Endothelial cell of umbilical vein (primary cell): Measurements from ENCODE around the gene DAD1. TPM values are rescaled to one million over a fixed set of nuclear protein-coding genes. Genes with fewer than 3 reads are reported as not detected.

Source experiments
- BruUV-seq: library from RNA; stranded (reverse); fragments of 400-500 nt; replicated peaks from 2 replicates; lab custom pipeline; 2021; lab: Mats Ljungman, UMichigan
- CTCF ChIA-PET: fragments of 300-600, 350-600 bp; sonication (Branson Sonifier 250); formaldehyde crosslinking; loops from one replicate; lab custom pipeline; 2021; ENCODE audit warnings: antibody characterized with exemption, inconsistent platforms; lab: Charles Lee
- POLR2A ChIA-PET: fragments of 300-600, 350-600 bp; sonication (Branson Sonifier 250); formaldehyde crosslinking; loops from one replicate; lab custom pipeline; 2021; ENCODE audit warnings: antibody characterized with exemption, inconsistent platforms; lab: Charles Lee
- DNase-seq: peaks from one replicate; pipeline ENCODE4 v3.0.0-alpha.2; 2011; ENCODE audit warnings: low read depth, low spot score
- FAIRE-seq: peaks from 2 replicates; lab custom pipeline; 2011; peaks lifted over from hg19 to GRCh38; lab: Jason Lieb, UNC
- H2AFZ ChIP-seq: 2 replicates; pipeline ENCODE4 v1.6.0; 2012; ENCODE audit warnings: low read depth, low read length, control low read depth, inconsistent platforms
- H3K27ac ChIP-seq: 2 replicates; pipeline ENCODE4 v1.5.1; 2011; ENCODE audit warnings: low read depth, mild to moderate bottlenecking, control low read depth, low read length, moderate library complexity; ENCODE audit not compliant: insufficient read depth
- H3K27me3 ChIP-seq, 2 experiments: 2 replicates each; pipeline versions ENCODE4 v1.6.0 to v1.6.1; 2011; ENCODE audit warnings: low read length in 2 of 2, mixed read lengths in 1 of 2; ENCODE audit not compliant: control insufficient read depth in 2 of 2, insufficient read depth in 2 of 2
- H3K36me3 ChIP-seq, 2 experiments: 2 replicates in 1 of 2; 3 replicates in 1 of 2; pipeline ENCODE4 v1.5.1; 2011; ENCODE audit warnings: low read length in 2 of 2, mild to moderate bottlenecking in 1 of 2, moderate library complexity in 1 of 2; ENCODE audit not compliant: control insufficient read depth in 2 of 2, insufficient read depth in 2 of 2; ENCODE audit errors: extremely low read depth in 1 of 2
- H3K4me1 ChIP-seq: 3 replicates; pipeline ENCODE4 v1.5.1; 2011; ENCODE audit warnings: mild to moderate bottlenecking, low read length; ENCODE audit not compliant: control insufficient read depth, insufficient read depth; ENCODE audit errors: extremely low read depth
- H3K4me2 ChIP-seq: 2 replicates; pipeline ENCODE4 v1.6.1; 2011; ENCODE audit warnings: low read length, control low read depth, mixed read lengths; ENCODE audit not compliant: insufficient read depth
- H3K4me3 ChIP-seq, 3 experiments: fragments of 200-600 bp in 1 of 3; sonication (generic), shearing (Covaris generic) in 1 of 3; replicated peaks in 1 of 3; 2 replicates each; pipeline ENCODE4 v1.5.1; 2011 to 2016; ENCODE audit warnings: control low read depth in 3 of 3, low read length in 3 of 3, mild to moderate bottlenecking in 2 of 3, inconsistent platforms in 1 of 3, low read depth in 1 of 3, moderate library complexity in 1 of 3; ENCODE audit not compliant: insufficient read depth in 1 of 3
- H3K79me2 ChIP-seq: 2 replicates; pipeline ENCODE4 v1.6.0; 2012; ENCODE audit warnings: low read length, inconsistent platforms; ENCODE audit not compliant: control insufficient read depth, insufficient read depth
- H3K9ac ChIP-seq: replicated peaks from 2 replicates; pipeline ENCODE3; 2011; ENCODE audit warnings: low read length, control low read depth; ENCODE audit not compliant: insufficient read depth; ENCODE audit errors: extremely low read depth
- H3K9me1 ChIP-seq: replicated peaks from 3 replicates; pipeline ENCODE4 v1.6.0; 2011; ENCODE audit warnings: mild to moderate bottlenecking, low read length; ENCODE audit not compliant: control insufficient read depth, insufficient read depth; ENCODE audit errors: extremely low read depth
- H3K9me3 ChIP-seq: replicated peaks from 2 replicates; pipeline ENCODE4 v1.5.1; 2012; ENCODE audit warnings: low read length, inconsistent platforms; ENCODE audit not compliant: control insufficient read depth, insufficient read depth
- H4K20me1 ChIP-seq: replicated peaks from 2 replicates; pipeline ENCODE3; 2011; ENCODE audit warnings: mild to moderate bottlenecking, low read length; ENCODE audit not compliant: control insufficient read depth, insufficient read depth; ENCODE audit errors: extremely low read depth
- EZH2 ChIP-seq: IDR thresholded peaks from 2 replicates; pipeline ENCODE4 v1.6.1; 2012; ENCODE audit warnings: borderline replicate concordance, low read depth, mild to moderate bottlenecking, moderate library complexity, low read length, inconsistent platforms; ENCODE audit not compliant: severe bottlenecking
- FOS ChIP-seq: IDR thresholded peaks from 2 replicates; pipeline ENCODE4 v1.6.1; 2011; ENCODE audit warnings: mild to moderate bottlenecking, low read length, moderate library complexity, borderline replicate concordance; ENCODE audit not compliant: insufficient read depth
- GATA2 ChIP-seq: IDR thresholded peaks from 2 replicates; pipeline ENCODE4 v1.7.0; 2011; ENCODE audit warnings: low read depth, mild to moderate bottlenecking, moderate library complexity, mixed read lengths, low read length; ENCODE audit not compliant: insufficient read length, insufficient read depth
- JUN ChIP-seq: IDR thresholded peaks from 2 replicates; pipeline ENCODE4 v1.6.1; 2011; ENCODE audit warnings: borderline replicate concordance, low read depth; ENCODE audit not compliant: insufficient read length, insufficient read depth
- MYC ChIP-seq: IDR thresholded peaks from one replicate; pipeline ENCODE4 v1.6.1; 2011; ENCODE audit warnings: mild to moderate bottlenecking, low read depth, low read length
- POLR2A ChIP-seq: IDR thresholded peaks from 2 replicates; pipeline ENCODE4 v1.6.1; 2012; ENCODE audit warnings: low read depth, mild to moderate bottlenecking, control low read depth, low read length
- POLR2AphosphoS5 ChIP-seq: IDR thresholded peaks from 2 replicates; pipeline ENCODE4 v1.6.1; 2012; ENCODE audit warnings: low read depth, mild to moderate bottlenecking, control low read depth, low read length, moderate library complexity; ENCODE audit not compliant: insufficient read depth
- dilution Hi-C: fragments of 300-500 bp; cut with MboI; formaldehyde crosslinking; loops from one replicate; pipeline ENCODE4 v1.15.0; 2019; ENCODE audit warnings: low sequenced_read_pairs; ENCODE audit not compliant: extremely low pct_ligation_motif_present
- intact Hi-C: fragments of 100-400 bp; cut with micrococcal nuclease; formaldehyde crosslinking; loops from one replicate; pipeline ENCODE4 v1.10.0; 2022
- polyA plus RNA-seq, 4 experiments: library from polyadenylated mRNA; depleted of rRNA in 3 of 4; stranded (reverse) in 3 of 4; unstranded in 1 of 4; fragments of >200 nt; gene quantifications; 2 replicates each; pipeline versions ENCODE4 v1.2.1 to v1.2.3, GENCODE V29; 2011 to 2012; ENCODE audit warnings: missing spikeins in 1 of 4
- total RNA-seq: library from RNA; stranded (reverse); gene quantifications from 2 replicates; pipeline ENCODE4 v1.2.3, GENCODE V29; 2021
- TF ChIP-seq, protein P1 (sequence below), 2 donors: IDR thresholded peaks; 1 replicate in 1 of 2; 2 replicates in 1 of 2; pipeline ENCODE4 v1.5.1; 2011; ENCODE audit warnings: low read length in 2 of 2, mild to moderate bottlenecking in 2 of 2, moderate library complexity in 2 of 2, control low read depth in 1 of 2, inconsistent platforms in 1 of 2, low read depth in 1 of 2; ENCODE audit not compliant: insufficient read depth in 1 of 2; ENCODE audit errors: extremely low read depth in 1 of 2
- TF ChIP-seq, protein P2 (sequence below): IDR thresholded peaks from 2 replicates; pipeline ENCODE4 v1.6.1; 2011; ENCODE audit not compliant: insufficient read depth, insufficient read length

The DAD1 gene
- total and polyA plus RNA-seq, 2 donors (not counting 3 experiments of a cell fraction or from before 2014, with no cell fraction given) = 299 to 1,227 TPM

DNA sequence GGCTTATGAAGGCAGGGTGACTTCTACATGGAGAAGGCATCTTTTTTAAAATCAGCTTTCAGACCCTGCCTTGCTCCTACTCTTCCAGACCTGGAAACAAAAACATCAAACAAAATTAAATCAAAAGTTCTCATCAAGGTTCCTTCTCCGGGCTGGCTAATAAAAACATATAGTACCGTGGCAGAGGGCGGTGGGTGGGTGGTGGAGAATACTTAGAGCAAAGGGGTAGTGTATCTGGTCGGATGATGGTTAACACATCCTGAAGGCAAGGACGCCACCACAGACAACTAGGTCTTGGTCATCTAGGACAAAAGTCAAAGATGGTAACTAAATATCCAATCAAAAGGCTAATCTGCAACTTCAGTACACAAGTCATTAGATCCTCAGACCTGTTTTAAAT, 1.8 kb downstream of the DAD1 start:
- H3K9me3 ChIP-seq = no peaks in the 10 kb centered on the region
- POLR2A ChIA-PET = no interaction called here
- no peak overlapping the region for H3K4me2 ChIP-seq
- peaks cover 63% of the 10 kb centered on the region for H3K79me2 ChIP-seq
- FAIRE-seq (no peak), DNase-seq (no peak)
- H3K27me3 ChIP-seq = no peaks in the 10 kb centered on the region
- H4K20me1 ChIP-seq = no peaks in the 10 kb centered on the region
- dilution Hi-C loops (no loop called here), intact Hi-C loops (no loop called here)
- H3K27ac ChIP-seq = peak overlapping the region; percentile 34
- no peak overlapping the region for H3K4me3 ChIP-seq
- CTCF ChIA-PET = interaction anchor here (0.9 to 8.5 kb wide), 5 partner anchors 11 to 66 kb away, joined by 3 to 102 read pairs (median 24); partner anchors contain the start of gene ABHD4
- H3K9ac ChIP-seq = no peak overlapping the region
- H3K9me1 ChIP-seq = no peaks in the 10 kb centered on the region
- H2AFZ ChIP-seq = no peak overlapping the region
- TF ChIP-seq POLR2A (no peak), GATA2 (no peak), EZH2 (no peak), POLR2AphosphoS5 (no peak), MYC (no peak), JUN (no peak), FOS (no peak)
- TF ChIP-seq, protein P1, sequence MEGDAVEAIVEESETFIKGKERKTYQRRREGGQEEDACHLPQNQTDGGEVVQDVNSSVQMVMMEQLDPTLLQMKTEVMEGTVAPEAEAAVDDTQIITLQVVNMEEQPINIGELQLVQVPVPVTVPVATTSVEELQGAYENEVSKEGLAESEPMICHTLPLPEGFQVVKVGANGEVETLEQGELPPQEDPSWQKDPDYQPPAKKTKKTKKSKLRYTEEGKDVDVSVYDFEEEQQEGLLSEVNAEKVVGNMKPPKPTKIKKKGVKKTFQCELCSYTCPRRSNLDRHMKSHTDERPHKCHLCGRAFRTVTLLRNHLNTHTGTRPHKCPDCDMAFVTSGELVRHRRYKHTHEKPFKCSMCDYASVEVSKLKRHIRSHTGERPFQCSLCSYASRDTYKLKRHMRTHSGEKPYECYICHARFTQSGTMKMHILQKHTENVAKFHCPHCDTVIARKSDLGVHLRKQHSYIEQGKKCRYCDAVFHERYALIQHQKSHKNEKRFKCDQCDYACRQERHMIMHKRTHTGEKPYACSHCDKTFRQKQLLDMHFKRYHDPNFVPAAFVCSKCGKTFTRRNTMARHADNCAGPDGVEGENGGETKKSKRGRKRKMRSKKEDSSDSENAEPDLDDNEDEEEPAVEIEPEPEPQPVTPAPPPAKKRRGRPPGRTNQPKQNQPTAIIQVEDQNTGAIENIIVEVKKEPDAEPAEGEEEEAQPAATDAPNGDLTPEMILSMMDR (IDR thresholded peaks at IDR 0.05; ENCODE audit: extremely low read depth in 1 of 2, insufficient read depth in 1 of 2, low read depth in 1 of 2, low read length in 2 of 2) = no peak
- TF ChIP-seq, protein P2, sequence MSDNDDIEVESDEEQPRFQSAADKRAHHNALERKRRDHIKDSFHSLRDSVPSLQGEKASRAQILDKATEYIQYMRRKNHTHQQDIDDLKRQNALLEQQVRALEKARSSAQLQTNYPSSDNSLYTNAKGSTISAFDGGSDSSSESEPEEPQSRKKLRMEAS = no peak
- BruUV-seq = no TSS peak
- peaks cover 23% of the 10 kb centered on the region for H3K4me1 ChIP-seq
- H3K36me3 ChIP-seq = no peaks in the 10 kb centered on the region
